Measurements from ENCODE around the gene SLC35F3. TPM values are rescaled to one million over a fixed set of nuclear protein-coding genes. Genes with fewer than 3 reads are reported as not detected.

Gene SLC35F3
- total RNA-seq, 1 experiment from 2014 or later, result not detected

GRCh38 chr1:234001817-234002216 lies 97.3 kb downstream of the SLC35F3 start:
- H3K9me3 ChIP-seq (ENCODE audit: low read length), result no peaks in the 10 kb centered on the region

GRCh38 chr1:234004591-234004990 lies 100.1 kb downstream of the SLC35F3 start:
- no peak overlapping the region for H3K9ac ChIP-seq (ENCODE audit: low read length)
- no peak for DNase-seq
- H3K27me3 ChIP-seq (ENCODE audit: low read length), result no peaks in the 10 kb centered on the region
- no peak overlapping the region for H3K4me2 ChIP-seq (ENCODE audit: low read depth, low read length, poor library complexity, severe bottlenecking)
- no peaks in the 10 kb centered on the region for H3K9me3 ChIP-seq (ENCODE audit: low read length)
- H3K4me1 ChIP-seq (ENCODE audit: low read length), result no peaks in the 10 kb centered on the region
- no peaks in the 10 kb centered on the region for H3K9me2 ChIP-seq (replicated peaks; ENCODE audit: insufficient read depth, low read length)
- no peak overlapping the region for H3K27ac ChIP-seq (ENCODE audit: low read length)
- H3K4me3 ChIP-seq (ENCODE audit: low read length), result no peak overlapping the region
- H4K20me1 ChIP-seq (ENCODE audit: insufficient read depth, low read depth, low read length), result no peaks in the 10 kb centered on the region
- H3K79me2 ChIP-seq (ENCODE audit: low read length), result no peaks in the 10 kb centered on the region
- H3K36me3 ChIP-seq (ENCODE audit: insufficient read depth, low read length), result no peaks in the 10 kb centered on the region
- no peak overlapping the region for H2AFZ ChIP-seq (ENCODE audit: low read length)

More at GRCh38 chr1:234001817-234002216, 97.3 kb downstream of the SLC35F3 start:
- no peaks in the 10 kb centered on the region for H3K36me3 ChIP-seq (ENCODE audit: insufficient read depth, low read length)
- no peaks in the 10 kb centered on the region for H3K79me2 ChIP-seq (ENCODE audit: low read length)
- H3K9ac ChIP-seq (ENCODE audit: low read length), result no peak overlapping the region
- no peaks in the 10 kb centered on the region for H3K27me3 ChIP-seq (ENCODE audit: low read length)
- H3K27ac ChIP-seq (ENCODE audit: low read length), result no peak overlapping the region
- no peak overlapping the region for H3K4me3 ChIP-seq (ENCODE audit: low read length)
- H3K4me1 ChIP-seq (ENCODE audit: low read length), result no peaks in the 10 kb centered on the region
- H3K4me2 ChIP-seq (ENCODE audit: low read depth, low read length, poor library complexity, severe bottlenecking), result no peak overlapping the region
- no peaks in the 10 kb centered on the region for H4K20me1 ChIP-seq (ENCODE audit: insufficient read depth, low read depth, low read length)
- no peak overlapping the region for H2AFZ ChIP-seq (ENCODE audit: low read length)
- DNase-seq, result no peak
- no peaks in the 10 kb centered on the region for H3K9me2 ChIP-seq (replicated peaks; ENCODE audit: insufficient read depth, low read length)

GRCh38 chr1:234007684-234008083 lies 103.2 kb downstream of the SLC35F3 start:
- H2AFZ ChIP-seq (ENCODE audit: low read length), result no peak overlapping the region
- no peaks in the 10 kb centered on the region for H3K4me1 ChIP-seq (ENCODE audit: low read length)
- H3K36me3 ChIP-seq (ENCODE audit: insufficient read depth, low read length), result no peaks in the 10 kb centered on the region
- H4K20me1 ChIP-seq (ENCODE audit: insufficient read depth, low read depth, low read length), result no peaks in the 10 kb centered on the region
- no peak for DNase-seq
- no peaks in the 10 kb centered on the region for H3K27me3 ChIP-seq (ENCODE audit: low read length)
- H3K9me3 ChIP-seq (ENCODE audit: low read length), result no peaks in the 10 kb centered on the region
- no peak overlapping the region for H3K27ac ChIP-seq (ENCODE audit: low read length)
- H3K4me3 ChIP-seq (ENCODE audit: low read length), result no peak overlapping the region
- H3K9ac ChIP-seq (ENCODE audit: low read length), result no peak overlapping the region
- H3K4me2 ChIP-seq (ENCODE audit: low read depth, low read length, poor library complexity, severe bottlenecking), result no peak overlapping the region
- H3K9me2 ChIP-seq (replicated peaks; ENCODE audit: insufficient read depth, low read length), result no peaks in the 10 kb centered on the region
- no peaks in the 10 kb centered on the region for H3K79me2 ChIP-seq (ENCODE audit: low read length)

- H3K4me3 ChIP-seq (ENCODE audit: low read length), result no peak overlapping the region
- H3K9me3 ChIP-seq (ENCODE audit: low read length), result no peaks in the 10 kb centered on the region
Observed at GRCh38 chr1:234008591-234008990, 104.1 kb downstream of the SLC35F3 start.

GRCh38 chr1:234009668-234010067 lies 105.2 kb downstream of the SLC35F3 start:
- Histone ChIP-seq H3K4me3 (ENCODE audit: low read length) (no peak overlapping the region), H3K36me3 (ENCODE audit: insufficient read depth, low read length) (no peaks in the 10 kb centered on the region), H4K20me1 (ENCODE audit: insufficient read depth, low read depth, low read length) (no peaks in the 10 kb centered on the region), H3K4me2 (ENCODE audit: low read depth, low read length, poor library complexity, severe bottlenecking) (no peak overlapping the region), H2AFZ (ENCODE audit: low read length) (no peak overlapping the region), H3K9ac (ENCODE audit: low read length) (no peak overlapping the region), H3K9me3 (ENCODE audit: low read length) (no peaks in the 10 kb centered on the region), H3K79me2 (ENCODE audit: low read length) (no peaks in the 10 kb centered on the region), H3K9me2 (replicated peaks; ENCODE audit: insufficient read depth, low read length) (no peaks in the 10 kb centered on the region), H3K27ac (ENCODE audit: low read length) (no peak overlapping the region), H3K4me1 (ENCODE audit: low read length) (no peaks in the 10 kb centered on the region), H3K27me3 (ENCODE audit: low read length) (no peaks in the 10 kb centered on the region)
- no peak for DNase-seq

More at GRCh38 chr1:234008591-234008990, 104.1 kb downstream of the SLC35F3 start:
- Histone ChIP-seq H3K9me2 (replicated peaks; ENCODE audit: insufficient read depth, low read length) (no peaks in the 10 kb centered on the region), H4K20me1 (ENCODE audit: insufficient read depth, low read depth, low read length) (no peaks in the 10 kb centered on the region), H3K4me2 (ENCODE audit: low read depth, low read length, poor library complexity, severe bottlenecking) (no peak overlapping the region), H3K27ac (ENCODE audit: low read length) (no peak overlapping the region), H3K9ac (ENCODE audit: low read length) (no peak overlapping the region), H2AFZ (ENCODE audit: low read length) (no peak overlapping the region), H3K36me3 (ENCODE audit: insufficient read depth, low read length) (no peaks in the 10 kb centered on the region), H3K4me1 (ENCODE audit: low read length) (no peaks in the 10 kb centered on the region), H3K79me2 (ENCODE audit: low read length) (no peaks in the 10 kb centered on the region), H3K27me3 (ENCODE audit: low read length) (no peaks in the 10 kb centered on the region)
- no peak for DNase-seq

- Histone ChIP-seq H3K27me3 (ENCODE audit: low read length) (no peaks in the 10 kb centered on the region), H3K36me3 (ENCODE audit: insufficient read depth, low read length) (no peaks in the 10 kb centered on the region), H3K4me3 (ENCODE audit: low read length) (no peak overlapping the region), H3K9ac (ENCODE audit: low read length) (no peak overlapping the region), H3K9me2 (replicated peaks; ENCODE audit: insufficient read depth, low read length) (no peaks in the 10 kb centered on the region), H3K9me3 (ENCODE audit: low read length) (no peaks in the 10 kb centered on the region), H3K4me2 (ENCODE audit: low read depth, low read length, poor library complexity, severe bottlenecking) (no peak overlapping the region), H3K4me1 (ENCODE audit: low read length) (peaks cover 7% of the 10 kb centered on the region), H4K20me1 (ENCODE audit: insufficient read depth, low read depth, low read length) (no peaks in the 10 kb centered on the region), H3K79me2 (ENCODE audit: low read length) (no peaks in the 10 kb centered on the region), H3K27ac (ENCODE audit: low read length) (no peak overlapping the region), H2AFZ (ENCODE audit: low read length) (no peak overlapping the region)
- no peak for DNase-seq
Observed at GRCh38 chr1:234014208-234014607, 109.7 kb downstream of the SLC35F3 start.

- peaks cover 7% of the 10 kb centered on the region for H3K4me1 ChIP-seq (ENCODE audit: low read length)
- no peaks in the 10 kb centered on the region for H4K20me1 ChIP-seq (ENCODE audit: insufficient read depth, low read depth, low read length)
- H3K9me2 ChIP-seq (replicated peaks; ENCODE audit: insufficient read depth, low read length), result no peaks in the 10 kb centered on the region
- no peak overlapping the region for H3K4me3 ChIP-seq (ENCODE audit: low read length)
- no peaks in the 10 kb centered on the region for H3K79me2 ChIP-seq (ENCODE audit: low read length)
- H3K36me3 ChIP-seq (ENCODE audit: insufficient read depth, low read length), result no peaks in the 10 kb centered on the region
- no peaks in the 10 kb centered on the region for H3K9me3 ChIP-seq (ENCODE audit: low read length)
- no peak for DNase-seq
- H3K27me3 ChIP-seq (ENCODE audit: low read length), result no peaks in the 10 kb centered on the region
- H3K27ac ChIP-seq (ENCODE audit: low read length), result no peak overlapping the region
- H3K4me2 ChIP-seq (ENCODE audit: low read depth, low read length, poor library complexity, severe bottlenecking), result no peak overlapping the region
- H2AFZ ChIP-seq (ENCODE audit: low read length), result no peak overlapping the region
- H3K9ac ChIP-seq (ENCODE audit: low read length), result no peak overlapping the region
Observed at GRCh38 chr1:234018816-234019215, 114.3 kb downstream of the SLC35F3 start.

- H3K27ac ChIP-seq (ENCODE audit: low read length), result no peak overlapping the region
- H3K4me2 ChIP-seq (ENCODE audit: low read depth, low read length, poor library complexity, severe bottlenecking), result no peak overlapping the region
- H3K9me2 ChIP-seq (replicated peaks; ENCODE audit: insufficient read depth, low read length), result no peaks in the 10 kb centered on the region
- no peak overlapping the region for H3K9ac ChIP-seq (ENCODE audit: low read length)
- H4K20me1 ChIP-seq (ENCODE audit: insufficient read depth, low read depth, low read length), result no peaks in the 10 kb centered on the region
- no peaks in the 10 kb centered on the region for H3K9me3 ChIP-seq (ENCODE audit: low read length)
- H2AFZ ChIP-seq (ENCODE audit: low read length), result no peak overlapping the region
- no peak for DNase-seq
- peaks cover 7% of the 10 kb centered on the region for H3K4me1 ChIP-seq (ENCODE audit: low read length)
- no peaks in the 10 kb centered on the region for H3K79me2 ChIP-seq (ENCODE audit: low read length)
- no peak overlapping the region for H3K4me3 ChIP-seq (ENCODE audit: low read length)
- no peaks in the 10 kb centered on the region for H3K36me3 ChIP-seq (ENCODE audit: insufficient read depth, low read length)
- no peaks in the 10 kb centered on the region for H3K27me3 ChIP-seq (ENCODE audit: low read length)
Observed at GRCh38 chr1:234019387-234019786, 114.9 kb downstream of the SLC35F3 start.

- Histone ChIP-seq H3K36me3 (ENCODE audit: insufficient read depth, low read length) (no peaks in the 10 kb centered on the region), H3K4me3 (ENCODE audit: low read length) (no peak overlapping the region), H4K20me1 (ENCODE audit: insufficient read depth, low read depth, low read length) (no peaks in the 10 kb centered on the region), H3K79me2 (ENCODE audit: low read length) (no peaks in the 10 kb centered on the region), H3K9me2 (replicated peaks; ENCODE audit: insufficient read depth, low read length) (no peaks in the 10 kb centered on the region), H3K9ac (ENCODE audit: low read length) (no peak overlapping the region), H3K4me1 (ENCODE audit: low read length) (no peaks in the 10 kb centered on the region), H3K9me3 (ENCODE audit: low read length) (no peaks in the 10 kb centered on the region), H3K27me3 (ENCODE audit: low read length) (no peaks in the 10 kb centered on the region), H3K27ac (ENCODE audit: low read length) (no peak overlapping the region), H3K4me2 (ENCODE audit: low read depth, low read length, poor library complexity, severe bottlenecking) (no peak overlapping the region), H2AFZ (ENCODE audit: low read length) (no peak overlapping the region)
- no peak for DNase-seq
Observed at GRCh38 chr1:234022302-234022701, 117.8 kb downstream of the SLC35F3 start.

Measured in Karpas-422 (cell line).